SW480 (cell line): ENCODE results near the gene GATAD2B.
"Not testable (repeated sequence)": the region's sequence is repeated elsewhere in the genome, so short reads cannot be mapped to it uniquely, and the experiment has no call there.

Experiments used
- DNase-seq: peaks from one replicate; pipeline ENCODE4 v3.0.0-alpha.2; 2016; ENCODE audit warnings: low spot score

The GATAD2B gene

GRCh38 chr1:153778051-153778823 lies 144.5 kb downstream of the GATAD2B start:
- DNase-seq, result no peak

DNA sequence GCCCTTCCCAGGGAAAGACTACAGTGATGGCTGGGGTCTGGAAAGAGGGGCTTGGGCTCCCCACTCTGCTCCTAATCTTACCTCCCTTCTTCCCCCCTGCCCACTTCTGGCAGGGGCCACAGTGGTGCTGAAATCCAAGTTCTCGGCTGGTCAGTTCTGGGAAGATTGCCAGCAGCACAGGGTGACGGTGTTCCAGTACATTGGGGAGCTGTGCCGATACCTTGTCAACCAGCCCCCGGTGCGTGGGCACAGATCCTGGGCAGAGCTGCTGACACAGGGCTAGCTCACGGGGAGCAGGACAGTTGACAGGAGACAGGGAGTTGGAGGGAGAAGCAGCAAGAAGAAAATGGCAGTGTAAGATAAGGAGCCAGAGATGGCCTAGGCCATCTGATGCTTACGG lies 145.1 kb downstream of the GATAD2B start:
- DNase-seq, result no peak

DNA sequence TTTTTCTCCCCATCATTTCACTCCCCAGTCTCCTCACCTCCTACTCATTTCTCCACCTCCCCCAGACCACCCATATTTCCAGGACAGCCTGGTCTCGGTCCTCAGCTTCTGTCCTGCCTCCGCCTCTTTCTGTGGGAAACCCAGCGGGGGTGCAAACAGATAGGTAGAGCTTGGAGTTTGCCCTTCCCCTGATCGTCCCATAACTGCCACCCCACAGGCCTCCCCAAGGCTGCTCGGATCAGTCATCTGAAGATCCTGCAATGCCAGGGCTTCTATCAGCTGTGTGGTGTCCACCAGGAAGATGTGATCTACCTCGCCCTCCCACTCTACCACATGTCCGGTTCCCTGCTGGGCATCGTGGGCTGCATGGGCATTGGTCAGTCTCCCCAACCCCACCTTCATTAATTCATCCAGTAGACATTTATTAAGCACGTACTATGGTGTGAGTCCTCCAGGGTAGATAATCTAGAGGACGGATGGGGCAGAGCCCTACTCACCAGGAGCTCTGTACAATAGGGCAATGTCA lies 145.9 kb downstream of the GATAD2B start:
- DNase-seq, result no peak

DNA sequence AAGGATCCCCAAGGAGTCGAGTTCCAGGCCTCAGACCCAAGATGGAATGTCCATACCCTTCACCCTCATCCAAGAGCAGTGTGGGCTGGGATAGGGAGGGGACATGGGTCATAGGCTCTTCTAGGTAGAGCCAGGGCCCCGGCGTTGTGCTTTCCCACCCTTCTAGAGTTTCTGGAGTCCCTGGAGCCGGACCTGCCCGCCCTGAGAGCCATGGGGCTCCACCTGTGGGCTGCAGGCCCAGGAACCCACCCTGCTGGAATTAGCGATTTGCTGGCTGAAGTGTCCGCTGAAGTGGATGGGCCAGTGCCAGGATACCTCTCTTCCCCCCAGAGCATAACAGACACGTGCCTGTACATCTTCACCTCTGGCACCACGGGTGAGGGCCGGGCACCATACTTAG lies 146.4 kb downstream of the GATAD2B start:
- no peak for DNase-seq

GRCh38 chr1:153775458-153776327 lies 147.1 kb downstream of the GATAD2B start:
- peak; percentile 72 for DNase-seq

DNA sequence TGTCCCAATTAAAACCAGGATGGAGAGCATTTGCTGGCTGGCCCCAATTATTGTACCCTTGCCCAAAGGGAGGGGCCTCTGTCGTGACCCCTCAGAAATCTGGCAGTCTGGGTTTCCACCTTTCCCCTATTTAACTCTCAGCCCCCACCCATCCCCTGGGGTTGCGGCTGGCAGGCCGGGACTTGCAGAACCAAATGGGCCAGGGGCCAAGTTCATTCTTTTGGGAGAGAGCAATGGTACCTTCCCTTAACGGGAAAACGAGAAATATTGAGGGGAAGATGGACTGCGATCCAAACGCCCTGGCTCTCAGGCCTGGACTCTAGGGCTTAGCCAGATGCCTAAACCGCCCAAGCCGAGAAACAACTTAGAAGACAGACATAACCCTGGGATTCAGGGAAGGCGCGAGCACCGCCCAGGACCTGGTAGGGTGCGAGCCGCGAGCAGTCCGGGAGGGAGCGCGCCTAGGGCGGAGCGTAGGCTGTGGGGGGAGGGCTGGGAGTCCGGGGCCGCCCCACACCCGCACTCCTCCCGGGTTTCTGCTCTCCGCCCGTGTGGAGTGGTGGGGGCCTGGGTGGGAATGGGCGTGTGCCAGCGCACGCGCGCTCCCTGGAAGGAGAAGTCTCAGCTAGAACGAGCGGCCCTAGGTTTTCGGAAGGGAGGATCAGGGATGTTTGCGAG lies 147.9 kb downstream of the GATAD2B start, which contains the start of gene SLC27A3:
Gene SLC27A3 (plus strand): TSS at position 628 of the 678 bp plus-strand sequence. CDS start 91 bp downstream, outside the sequence.
- no peak for DNase-seq

DNA sequence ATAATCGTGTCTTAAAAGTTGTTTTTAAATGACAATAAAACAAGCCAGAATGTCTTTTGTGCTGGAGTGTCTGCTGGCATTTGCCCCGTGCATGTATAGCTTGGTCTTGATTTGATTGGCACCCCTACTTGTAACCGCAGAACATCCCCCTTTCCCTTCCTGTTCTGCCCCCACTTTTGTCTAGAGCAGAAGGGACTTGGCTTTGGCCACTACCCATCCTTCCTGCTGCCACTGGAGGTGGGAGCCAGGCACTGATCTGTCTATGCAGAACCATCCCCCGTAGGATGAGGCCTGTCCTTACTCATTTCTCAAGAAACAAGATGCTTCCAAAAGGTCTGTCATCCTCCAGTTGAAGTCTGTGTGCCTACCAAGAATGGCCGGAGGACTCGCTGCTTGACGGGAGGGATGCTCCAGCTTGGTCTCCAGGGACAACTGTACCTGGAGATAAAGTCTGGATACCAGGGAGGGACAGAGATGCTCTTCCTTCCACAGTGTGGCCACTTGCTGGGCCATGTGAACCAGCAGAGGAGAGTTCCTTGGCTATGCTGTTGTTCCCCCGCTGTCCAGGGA lies 148.7 kb downstream of the GATAD2B start:
- DNase-seq, result no peak

GRCh38 chr1:153773096-153773921 lies 149.5 kb downstream of the GATAD2B start:
- DNase-seq, result no peak

- DNase-seq, result no peak
Measured at GRCh38 chr1:153771841-153772593, 150.8 kb downstream of the GATAD2B start.

GRCh38 chr1:153771261-153771660 lies 151.5 kb downstream of the GATAD2B start:
- no peak for DNase-seq

DNA sequence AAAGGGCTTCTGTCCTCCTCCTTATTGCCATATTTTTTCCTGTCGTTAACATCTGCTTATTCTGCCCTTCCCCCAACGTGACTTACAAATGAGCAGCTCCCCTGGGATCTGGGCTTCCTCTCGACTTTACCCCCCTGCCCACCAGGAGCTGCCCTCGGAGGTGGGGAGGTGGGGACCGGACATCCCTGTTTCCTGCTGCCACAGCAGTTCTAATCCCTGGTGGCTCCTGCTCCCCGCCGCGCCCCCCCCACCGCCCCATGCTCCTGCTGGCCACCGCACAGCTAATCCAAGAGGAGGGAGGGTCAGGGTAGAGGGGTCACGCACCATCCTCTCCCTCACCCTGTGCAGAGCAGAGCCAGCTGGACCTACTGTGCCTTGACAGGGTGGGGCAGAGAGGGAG lies 152.0 kb downstream of the GATAD2B start:
- no peak for DNase-seq

DNA sequence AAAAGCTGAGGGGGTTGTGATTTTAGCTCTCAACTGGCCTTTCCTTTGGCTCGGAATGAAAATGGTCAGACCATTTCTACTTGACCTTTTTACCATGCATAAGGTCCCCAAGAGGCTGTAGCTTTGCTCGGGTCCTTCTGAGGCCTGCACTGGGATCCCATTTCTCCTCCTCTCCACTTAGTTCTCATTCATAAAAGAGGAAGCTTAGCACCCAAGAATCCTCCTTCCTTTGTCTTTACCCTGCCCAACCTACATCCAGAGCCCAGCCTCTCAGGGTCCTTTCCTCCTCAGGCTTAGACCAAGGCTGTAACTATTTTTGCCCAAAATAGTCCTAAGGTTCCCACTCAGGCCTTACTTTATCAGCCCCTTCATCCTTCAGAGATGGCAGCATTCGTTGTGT lies 153.6 kb downstream of the GATAD2B start:
- no peak for DNase-seq

GRCh38 chr1:153768316-153769181 lies 154.2 kb downstream of the GATAD2B start:
- DNase-seq, result no peak

DNA sequence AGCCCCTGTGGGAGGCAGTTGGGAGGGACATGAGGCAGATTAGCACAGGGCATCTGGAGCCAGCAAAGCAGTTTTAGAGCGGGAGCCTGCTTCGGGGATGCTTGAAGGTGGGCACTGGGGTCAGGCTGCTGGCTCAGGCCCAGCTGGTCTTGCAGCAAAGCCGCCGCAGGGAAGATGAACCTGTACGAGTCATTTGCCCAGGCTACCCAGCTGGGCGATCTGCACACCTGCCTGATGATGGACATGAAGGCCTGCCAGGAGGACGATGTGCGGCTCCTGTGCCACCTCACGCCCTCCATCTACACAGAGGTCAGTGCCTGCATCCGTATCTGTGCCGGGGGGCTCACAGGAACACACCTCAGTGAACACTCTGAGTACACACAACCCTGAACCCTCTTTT lies 155.3 kb downstream of the GATAD2B start:
- DNase-seq, result no peak

DNA sequence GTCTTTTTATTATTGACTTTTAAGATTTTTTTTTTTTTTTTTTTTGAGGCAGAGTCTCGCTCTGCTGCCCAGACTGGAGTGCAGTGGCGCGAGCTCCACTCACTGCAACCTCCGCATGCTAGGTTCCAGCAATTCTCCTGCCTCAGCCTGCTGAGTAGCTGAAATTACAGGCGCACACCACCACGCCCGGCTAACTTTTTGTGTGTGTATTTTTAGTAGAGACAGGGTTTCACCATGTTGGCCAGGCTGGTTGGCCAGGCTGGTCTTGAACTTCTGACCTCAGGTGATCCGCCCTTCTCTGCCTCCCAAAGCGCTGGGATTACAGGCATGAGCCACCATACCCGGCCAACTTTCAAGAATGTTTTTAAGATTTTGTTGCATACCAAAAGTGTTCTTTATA lies 156.1 kb downstream of the GATAD2B start:
- DNase-seq, result not testable (repeated sequence)

DNA sequence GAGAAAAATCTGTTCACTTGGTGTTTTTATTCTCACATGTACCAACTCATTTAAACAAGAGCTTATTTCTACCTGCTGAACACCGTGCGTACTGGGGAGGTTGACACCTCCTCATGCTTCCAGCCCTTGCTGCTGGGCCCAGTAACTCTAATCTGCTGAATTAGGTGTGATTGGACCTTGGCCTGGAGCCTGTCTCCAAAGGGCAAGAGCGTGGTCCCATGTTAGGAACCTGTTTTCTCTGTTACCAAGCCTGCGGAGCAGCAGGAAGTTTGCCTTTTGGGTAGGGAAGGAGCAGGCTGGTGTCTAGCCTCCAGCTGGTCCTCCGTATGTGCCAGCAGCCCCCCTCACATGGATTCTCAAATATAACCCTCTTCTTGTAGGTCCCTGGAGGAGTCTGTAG lies 158.5 kb downstream of the GATAD2B start:
- DNase-seq, result no peak

GRCh38 chr1:153763365-153764225 lies 159.2 kb downstream of the GATAD2B start:
- no peak for DNase-seq

GRCh38 chr1:153760440-153760839 lies 162.3 kb downstream of the GATAD2B start:
- no peak for DNase-seq
